Measurements from ENCODE around the gene POLR2E. TPM values are rescaled to one million over a fixed set of nuclear protein-coding genes. Genes with fewer than 3 reads are reported as not detected.
A peak's percentile ranks its signal among the peaks of the same experiment; 100 is the strongest.

The POLR2E gene
- total RNA-seq, 2 donors from 2014 or later: 176 to 179 TPM

GRCh38 chr19:1070931-1071791 is 24.0 kb downstream of the POLR2E start:
- H3K27me3 Mint-ChIP-seq (ENCODE audit: low read depth): no peaks in the 10 kb centered on the region
- H3K9me3 Mint-ChIP-seq: no peaks in the 10 kb centered on the region
- peak overlapping the region; percentile 80 to 97 for H3K4me3 Mint-ChIP-seq
- peaks cover 57% of the 10 kb centered on the region for H3K4me1 Mint-ChIP-seq (ENCODE audit: low read depth)
- no peak for DNase-seq
- H3K27ac Mint-ChIP-seq: no peak overlapping the region
- H3K36me3 Mint-ChIP-seq (ENCODE audit: insufficient read depth in 2 of 2): peaks cover 20 to 34% of the 10 kb centered on the region in 2 donors
- no peak for ATAC-seq (replicated peaks in 1 of 2)

GRCh38 chr19:1070576-1070930 is 24.6 kb downstream of the POLR2E start:
- Mint-ChIP-seq H3K4me1 (ENCODE audit: low read depth) (peaks cover 57% of the 10 kb centered on the region), H3K36me3 (ENCODE audit: insufficient read depth in 2 of 2) (peaks cover 14 to 28% of the 10 kb centered on the region in 2 donors), H3K27me3 (ENCODE audit: low read depth) (no peaks in the 10 kb centered on the region), H3K27ac (no peak overlapping the region), H3K9me3 (no peaks in the 10 kb centered on the region), H3K4me3 (peak overlapping the region; percentile 16 to 97)
- no peak for DNase-seq
- ATAC-seq (replicated peaks in 1 of 2): no peak

GRCh38 chr19:1069009-1069779 is 26.0 kb downstream of the POLR2E start:
- peaks cover 62% of the 10 kb centered on the region for H3K4me1 Mint-ChIP-seq (ENCODE audit: low read depth)

GRCh38 chr19:1068009-1069001 is 26.9 kb downstream of the POLR2E start:
- DNase-seq: peak; percentile 65 to 71
- Mint-ChIP-seq H3K4me1 (ENCODE audit: low read depth) (peaks cover 57% of the 10 kb centered on the region), H3K27ac (peak overlapping the region; percentile 92), H3K4me3 (peak overlapping the region; percentile 93 to 97), H3K36me3 (ENCODE audit: insufficient read depth in 2 of 2) (peaks cover 13 to 26% of the 10 kb centered on the region in 2 donors), H3K27me3 (ENCODE audit: low read depth) (no peaks in the 10 kb centered on the region), H3K9me3 (no peaks in the 10 kb centered on the region)
- peak; percentile 4 to 16 for ATAC-seq (replicated peaks in 1 of 2)

More at GRCh38 chr19:1069009-1069779, 26.0 kb downstream of the POLR2E start:
- Mint-ChIP-seq H3K36me3 (ENCODE audit: insufficient read depth in 2 of 2) (peaks cover 13 to 26% of the 10 kb centered on the region in 2 donors), H3K27me3 (ENCODE audit: low read depth) (no peaks in the 10 kb centered on the region), H3K4me3 (peak overlapping the region; percentile 93 to 97), H3K27ac (peak overlapping the region; percentile 92), H3K9me3 (no peaks in the 10 kb centered on the region)
- DNase-seq (peak; percentile 61), ATAC-seq (replicated peaks in 1 of 2) (peak; percentile 4 to 27)

- no peaks in the 10 kb centered on the region for H3K9me3 Mint-ChIP-seq
- ATAC-seq (replicated peaks in 1 of 2): peak; percentile 52 to 61
- peak overlapping the region; percentile 50 for H3K27ac Mint-ChIP-seq
- H3K27me3 Mint-ChIP-seq (ENCODE audit: low read depth): no peaks in the 10 kb centered on the region
- DNase-seq: peak; percentile 78 to 80
- peaks cover 49% of the 10 kb centered on the region for H3K4me1 Mint-ChIP-seq (ENCODE audit: low read depth)
- peaks cover 13 to 21% of the 10 kb centered on the region in 2 donors for H3K36me3 Mint-ChIP-seq (ENCODE audit: insufficient read depth in 2 of 2)
- H3K4me3 Mint-ChIP-seq: peak overlapping the region; percentile 93 to 97
Measured at GRCh38 chr19:1067341-1067957, 27.7 kb downstream of the POLR2E start.

GRCh38 chr19:1066748-1067340 is 28.3 kb downstream of the POLR2E start, which contains the start of gene ARHGAP45:
TSS of gene ARHGAP45 (plus strand) at chr19:1067167. CDS start at chr19:1067406, 239 bp downstream.
- no peaks in the 10 kb centered on the region for H3K27me3 Mint-ChIP-seq (ENCODE audit: low read depth)
- peak; percentile 63 to 69 for ATAC-seq (replicated peaks in 1 of 2)
- peaks cover 12 to 15% of the 10 kb centered on the region in 2 donors for H3K36me3 Mint-ChIP-seq (ENCODE audit: insufficient read depth in 2 of 2)
- H3K4me1 Mint-ChIP-seq (ENCODE audit: low read depth): peaks cover 42% of the 10 kb centered on the region
- H3K27ac Mint-ChIP-seq: peak within 1 kb of the TSS; percentile 50
- DNase-seq: peak; percentile 86 to 88
- H3K9me3 Mint-ChIP-seq: no peaks in the 10 kb centered on the region
- peak within 1 kb of the TSS; percentile 93 to 97 for H3K4me3 Mint-ChIP-seq

- peak overlapping the region; percentile 72 to 78 for H3K4me3 Mint-ChIP-seq
- H3K4me1 Mint-ChIP-seq (ENCODE audit: low read depth): peaks cover 39% of the 10 kb centered on the region
- no peaks in the 10 kb centered on the region for H3K27me3 Mint-ChIP-seq (ENCODE audit: low read depth)
- no peak for DNase-seq
- H3K27ac Mint-ChIP-seq: no peak overlapping the region
- peaks cover 9 to 12% of the 10 kb centered on the region in 2 donors for H3K36me3 Mint-ChIP-seq (ENCODE audit: insufficient read depth in 2 of 2)
- no peaks in the 10 kb centered on the region for H3K9me3 Mint-ChIP-seq
- ATAC-seq (replicated peaks in 1 of 2): no peak
Measured at GRCh38 chr19:1066251-1066747, 28.9 kb downstream of the POLR2E start.

- Mint-ChIP-seq H3K9me3 (no peaks in the 10 kb centered on the region), H3K4me3 (peak overlapping the region; percentile 25 to 78), H3K27me3 (ENCODE audit: low read depth) (no peaks in the 10 kb centered on the region), H3K27ac (no peak overlapping the region), H3K4me1 (ENCODE audit: low read depth) (peaks cover 39% of the 10 kb centered on the region), H3K36me3 (ENCODE audit: insufficient read depth in 2 of 2) (peaks cover 9 to 12% of the 10 kb centered on the region in 2 donors)
- ATAC-seq (replicated peaks in 1 of 2): no peak
- no peak for DNase-seq
Measured at GRCh38 chr19:1065606-1066109, 29.5 kb downstream of the POLR2E start.

- peak overlapping the region; percentile 13 to 78 for H3K4me3 Mint-ChIP-seq
- peak; percentile 79 to 82 for DNase-seq
- H3K36me3 Mint-ChIP-seq (ENCODE audit: insufficient read depth in 2 of 2): peaks cover 9% of the 10 kb centered on the region in 2 donors
- ATAC-seq (replicated peaks in 1 of 2): peak; percentile 33 to 38
- H3K27me3 Mint-ChIP-seq (ENCODE audit: low read depth): no peaks in the 10 kb centered on the region
- H3K27ac Mint-ChIP-seq: no peak overlapping the region
- H3K4me1 Mint-ChIP-seq (ENCODE audit: low read depth): peaks cover 37% of the 10 kb centered on the region
- H3K9me3 Mint-ChIP-seq: no peaks in the 10 kb centered on the region
Measured at GRCh38 chr19:1064661-1065605, 30.2 kb downstream of the POLR2E start.

- no peak overlapping the region for H3K27ac Mint-ChIP-seq
- H3K4me1 Mint-ChIP-seq (ENCODE audit: low read depth): peaks cover 28% of the 10 kb centered on the region
- H3K9me3 Mint-ChIP-seq: no peaks in the 10 kb centered on the region
- no peaks in the 10 kb centered on the region for H3K27me3 Mint-ChIP-seq (ENCODE audit: low read depth)
- DNase-seq: no peak
- H3K4me3 Mint-ChIP-seq: no peak overlapping the region
- H3K36me3 Mint-ChIP-seq (ENCODE audit: insufficient read depth in 2 of 2): peaks cover 5 to 9% of the 10 kb centered on the region in 2 donors
- ATAC-seq (replicated peaks in 1 of 2): no peak
Measured at GRCh38 chr19:1063909-1064660, 31.1 kb downstream of the POLR2E start.
